ENCODE results near the gene ATXN1. TPM values are rescaled to one million over a fixed set of nuclear protein-coding genes. Genes with fewer than 3 reads are reported as not detected.
A peak's percentile ranks its signal among the peaks of the same experiment; 100 is the strongest.

ATXN1 gene
- total RNA-seq, 1 donor from 2014 or later, result 3.9 TPM

DNA sequence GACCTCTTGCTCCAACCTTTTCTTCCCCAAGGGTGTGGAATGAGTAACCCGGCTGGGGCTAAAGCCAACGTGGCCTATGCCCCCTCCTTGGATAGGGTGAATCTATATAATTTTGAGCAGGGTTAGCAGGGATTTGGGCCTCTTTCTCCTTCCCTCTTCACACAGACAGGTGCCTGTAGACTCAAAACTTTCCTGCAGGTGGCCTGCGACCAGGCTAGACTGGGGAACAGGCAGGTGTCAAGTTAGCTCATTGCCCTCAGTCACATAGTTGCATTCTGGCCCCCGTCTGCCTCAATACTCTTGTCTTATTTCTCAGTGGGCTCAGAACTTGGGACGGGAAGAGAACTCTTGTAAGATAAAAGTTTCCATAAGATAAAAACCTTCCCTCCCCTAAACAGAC lies 243.0 kb downstream of the ATXN1 start:
- no peaks in the 10 kb centered on the region for H3K36me3 Mint-ChIP-seq (ENCODE audit: low read depth)
- DNase-seq (ENCODE audit: low read depth, low spot score), result no peak
- H3K27me3 Mint-ChIP-seq (ENCODE audit: low read depth), result peaks cover 3% of the 10 kb centered on the region
- H3K27ac Mint-ChIP-seq (ENCODE audit: unreplicated experiment), result no peak overlapping the region
- H3K4me3 Mint-ChIP-seq, result no peak overlapping the region
- TF ChIP-seq CTCF (conservative IDR thresholded peaks at IDR 0.05), result no peak
- H3K9me3 Mint-ChIP-seq, result no peaks in the 10 kb centered on the region
- H3K4me1 Mint-ChIP-seq, result peaks cover 20% of the 10 kb centered on the region

DNA sequence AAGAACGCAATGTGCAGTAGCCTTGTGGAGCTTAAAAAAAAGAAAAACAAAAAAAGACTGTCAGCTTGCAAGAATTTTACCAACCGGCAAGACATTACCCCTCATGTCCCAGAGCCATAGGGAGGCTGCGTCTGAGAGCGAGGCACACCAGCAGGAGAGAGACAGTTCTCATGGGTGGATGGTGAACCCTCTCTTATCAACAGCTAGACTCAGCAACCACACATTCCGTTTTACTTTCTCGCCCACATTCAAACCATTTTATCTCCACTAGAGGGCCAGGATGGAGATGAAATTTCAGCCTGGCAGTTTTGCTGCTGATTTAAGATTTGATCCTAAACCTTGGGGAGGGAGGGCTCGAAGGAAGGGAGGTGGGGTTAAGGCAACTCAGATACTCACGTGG lies 247.0 kb downstream of the ATXN1 start:
- H3K36me3 Mint-ChIP-seq (ENCODE audit: low read depth), result no peaks in the 10 kb centered on the region
- no peaks in the 10 kb centered on the region for H3K9me3 Mint-ChIP-seq
- H3K27me3 Mint-ChIP-seq (ENCODE audit: low read depth), result peaks cover 3% of the 10 kb centered on the region
- H3K27ac Mint-ChIP-seq (ENCODE audit: unreplicated experiment), result no peak overlapping the region
- H3K4me3 Mint-ChIP-seq, result no peak overlapping the region
- H3K4me1 Mint-ChIP-seq, result peaks cover 7% of the 10 kb centered on the region
- peak; percentile 65 for TF ChIP-seq CTCF (conservative IDR thresholded peaks at IDR 0.05)
- DNase-seq (ENCODE audit: low read depth, low spot score), result peak; percentile 7

DNA sequence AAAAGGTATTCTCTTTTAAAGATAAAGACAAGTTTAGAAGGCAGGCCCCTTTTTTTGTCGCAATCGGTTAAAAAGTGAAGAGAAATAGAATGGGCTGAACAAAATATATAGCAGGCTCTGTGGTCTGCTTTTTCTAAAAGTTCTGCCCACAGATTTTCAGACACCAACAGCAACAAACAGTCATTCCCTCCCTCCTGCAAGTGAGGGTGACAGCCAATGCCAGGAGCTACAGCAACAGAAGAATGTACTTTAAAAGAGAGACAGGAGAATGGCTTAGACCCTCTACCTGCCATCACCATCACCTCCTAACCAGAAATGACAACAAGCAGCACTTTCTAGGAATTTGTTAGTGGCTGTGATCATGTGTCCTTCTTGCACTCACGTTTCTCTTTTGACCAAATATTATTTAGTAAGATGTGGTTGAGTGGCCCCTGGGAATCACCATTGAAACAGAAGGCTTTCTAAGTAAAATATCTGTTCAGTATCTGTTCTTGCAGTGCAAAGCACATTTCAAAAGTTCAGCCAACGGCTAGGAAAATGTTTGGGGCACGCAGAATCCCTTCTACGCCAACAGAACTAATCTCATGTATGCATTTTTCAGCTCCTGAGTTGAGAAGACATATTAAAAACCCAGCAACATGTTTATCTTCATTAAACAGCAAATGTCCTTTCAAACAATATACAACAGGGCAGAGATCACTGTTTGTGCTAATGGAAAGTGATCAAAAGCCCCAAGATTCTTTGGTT lies 248.5 kb downstream of the ATXN1 start:
- TF ChIP-seq CTCF (conservative IDR thresholded peaks at IDR 0.05), result no peak
- no peaks in the 10 kb centered on the region for H3K36me3 Mint-ChIP-seq (ENCODE audit: low read depth)
- DNase-seq (ENCODE audit: low read depth, low spot score), result no peak
- H3K27me3 Mint-ChIP-seq (ENCODE audit: low read depth), result peaks cover 3% of the 10 kb centered on the region
- H3K9me3 Mint-ChIP-seq, result no peaks in the 10 kb centered on the region
- no peak overlapping the region for H3K4me3 Mint-ChIP-seq
- H3K27ac Mint-ChIP-seq (ENCODE audit: unreplicated experiment), result no peak overlapping the region
- peaks cover 6% of the 10 kb centered on the region for H3K4me1 Mint-ChIP-seq

DNA sequence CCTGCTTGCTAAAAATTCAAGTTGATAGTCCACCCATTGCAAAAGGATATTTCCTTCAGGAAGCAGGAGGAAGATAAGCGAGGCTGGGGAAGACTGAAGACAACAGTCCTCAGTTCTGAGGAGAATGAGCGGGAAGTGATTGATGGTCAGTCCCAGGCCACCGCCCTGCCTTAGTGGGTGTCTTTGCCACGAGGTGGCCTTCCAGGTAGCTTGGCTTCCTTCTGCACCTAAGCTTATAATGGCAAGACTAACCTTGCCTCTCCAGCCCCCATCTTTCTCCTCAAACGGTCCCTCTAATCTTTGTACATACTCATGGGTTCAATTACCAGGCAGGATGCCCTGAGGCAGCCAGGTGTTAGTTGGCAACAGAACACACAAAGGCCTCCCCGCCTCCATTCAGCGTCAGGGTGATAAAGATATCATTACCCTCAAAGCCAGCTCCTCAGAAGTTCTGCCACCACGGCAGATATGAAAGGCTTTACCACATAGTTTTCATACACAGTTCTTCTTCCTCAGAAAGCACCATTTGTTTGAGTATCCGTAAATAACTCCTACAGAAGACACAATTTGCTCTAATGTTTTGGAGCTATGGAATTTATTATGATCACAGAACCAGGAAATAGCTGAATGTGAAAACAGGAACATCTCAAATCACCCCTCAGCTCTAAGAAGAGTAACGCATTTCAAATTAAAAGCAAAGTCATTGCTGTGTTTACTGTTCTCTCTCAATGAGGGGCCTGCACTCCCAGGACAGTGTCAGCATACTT lies 249.4 kb downstream of the ATXN1 start:
- H3K36me3 Mint-ChIP-seq (ENCODE audit: low read depth), result no peaks in the 10 kb centered on the region
- H3K27me3 Mint-ChIP-seq (ENCODE audit: low read depth), result peaks cover 3% of the 10 kb centered on the region
- no peak for DNase-seq (ENCODE audit: low read depth, low spot score)
- TF ChIP-seq CTCF (conservative IDR thresholded peaks at IDR 0.05), result no peak
- H3K4me3 Mint-ChIP-seq, result no peak overlapping the region
- peaks cover 6% of the 10 kb centered on the region for H3K4me1 Mint-ChIP-seq
- H3K9me3 Mint-ChIP-seq, result no peaks in the 10 kb centered on the region
- H3K27ac Mint-ChIP-seq (ENCODE audit: unreplicated experiment), result no peak overlapping the region

DNA sequence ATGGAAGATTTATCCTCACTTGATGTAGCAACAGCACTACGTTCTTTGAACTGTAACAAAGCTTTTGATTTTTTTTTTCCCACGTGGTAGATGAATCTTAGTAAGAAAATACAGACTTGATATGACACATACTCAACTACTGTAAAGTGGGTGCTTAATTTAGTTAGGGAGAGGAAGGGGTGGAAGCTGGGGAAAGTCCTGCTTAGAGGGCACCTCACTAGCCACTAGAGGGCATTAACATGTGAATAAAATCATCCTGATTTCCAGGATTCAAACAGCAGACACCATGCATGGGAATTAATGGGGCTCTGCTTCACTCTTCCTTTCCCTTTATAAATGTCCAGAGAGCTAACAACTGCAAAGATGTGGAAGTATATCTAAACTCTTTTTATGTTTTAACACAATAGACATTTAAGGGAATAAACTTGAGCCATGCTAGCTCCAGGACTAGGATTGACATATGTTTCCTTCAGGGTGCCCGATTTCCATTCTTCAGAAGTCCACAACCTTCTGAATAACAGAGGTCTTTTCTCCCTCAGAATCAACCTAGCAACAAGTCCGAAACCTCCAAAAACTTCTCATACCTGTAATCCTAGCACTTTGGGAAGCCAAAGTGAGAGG lies 250.1 kb downstream of the ATXN1 start:
- peak; percentile 65 for TF ChIP-seq CTCF (conservative IDR thresholded peaks at IDR 0.05)
- Mint-ChIP-seq H3K9me3 (no peaks in the 10 kb centered on the region), H3K27ac (ENCODE audit: unreplicated experiment) (no peak overlapping the region), H3K4me3 (no peak overlapping the region), H3K27me3 (ENCODE audit: low read depth) (peaks cover 3% of the 10 kb centered on the region), H3K36me3 (ENCODE audit: low read depth) (no peaks in the 10 kb centered on the region), H3K4me1 (peaks cover 6% of the 10 kb centered on the region)
- DNase-seq (ENCODE audit: low read depth, low spot score), result no peak
